Esophagus muscularis mucosa (tissue), 3 donors: ENCODE data around the gene ABCB1.

ENCODE experiments used
- CTCF ChIP-seq, 3 experiments: fragments of 200-600 bp in 2 of 3; fragments of 450-650 bp in 1 of 3; sonication (generic) in 2 of 3; IDR thresholded peaks; one replicate each; pipeline ENCODE4 v1.5.1; 2017 to 2019; ENCODE audit warnings: antibody characterized with exemption in 3 of 3, mild to moderate bottlenecking in 2 of 3, moderate library complexity in 1 of 3
- POLR2A ChIP-seq: fragments of 450-650 bp; IDR thresholded peaks from one replicate; pipeline ENCODE4 v1.6.1; 2017; ENCODE audit warnings: antibody characterized with exemption, moderate library complexity, mild to moderate bottlenecking, low read depth

DNA sequence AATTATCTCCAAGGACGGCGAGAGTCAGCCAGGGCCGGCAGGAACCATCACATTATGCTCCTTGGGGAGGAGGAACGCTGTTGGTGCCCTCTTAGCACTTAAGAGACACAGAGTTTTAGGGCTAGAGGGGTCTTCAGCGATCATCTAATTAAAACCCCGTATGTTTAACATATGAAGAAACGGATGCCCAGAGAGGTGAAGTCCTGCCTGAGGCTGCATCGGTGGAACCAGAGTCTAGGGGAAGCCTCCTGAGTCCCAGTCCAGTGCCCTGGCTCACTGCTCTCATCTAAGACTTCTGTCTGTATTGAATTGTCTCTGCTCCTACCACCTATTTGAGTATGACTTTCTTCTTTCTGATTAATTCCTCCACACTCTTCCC, 124.5 kb downstream of the ABCB1 start:
- TF ChIP-seq CTCF (IDR thresholded peaks at IDR 0.05) (no peak), POLR2A (no peak)
